ENCODE measurements around the gene PPP1R13B.

The PPP1R13B gene

GRCh38 chr14:103892247-103892646 lies 44.9 kb upstream of the PPP1R13B start:
- H3K79me2 ChIP-seq (ENCODE audit: low read length) = no peaks in the 10 kb centered on the region
- H4K20me1 ChIP-seq (ENCODE audit: insufficient read depth, low read length) = no peaks in the 10 kb centered on the region
- no peak overlapping the region for H3K27ac ChIP-seq (ENCODE audit: low read length)
- H3K4me2 ChIP-seq (ENCODE audit: low read length) = no peak overlapping the region
- H3K4me1 ChIP-seq (ENCODE audit: low read length) = no peaks in the 10 kb centered on the region
- no peak overlapping the region for H2AFZ ChIP-seq (ENCODE audit: low read depth, low read length)
- H3K36me3 ChIP-seq (replicated peaks; ENCODE audit: low read depth, low read length) = no peaks in the 10 kb centered on the region
- no peak overlapping the region for H3K9ac ChIP-seq (ENCODE audit: low read length)
- TF ChIP-seq CTCF (IDR thresholded peaks at IDR 0.05; ENCODE audit: low read depth, low read length) = no peak
- no peak for TF ChIP-seq EZH2phosphoT487 (IDR thresholded peaks at IDR 0.05; ENCODE audit: low read depth)
- H3K4me3 ChIP-seq (ENCODE audit: low read length) = no peak overlapping the region
- no peaks in the 10 kb centered on the region for H3K27me3 ChIP-seq (ENCODE audit: low read depth, low read length)
- H3K9me3 ChIP-seq (ENCODE audit: insufficient read depth, low read length) = no peaks in the 10 kb centered on the region

GRCh38 chr14:103891667-103892215 lies 44.4 kb upstream of the PPP1R13B start:
- Histone ChIP-seq H3K36me3 (replicated peaks; ENCODE audit: low read depth, low read length) (no peaks in the 10 kb centered on the region), H3K27me3 (ENCODE audit: low read depth, low read length) (no peaks in the 10 kb centered on the region), H3K4me2 (ENCODE audit: low read length) (no peak overlapping the region), H3K79me2 (ENCODE audit: low read length) (no peaks in the 10 kb centered on the region), H3K9ac (ENCODE audit: low read length) (no peak overlapping the region), H3K4me1 (ENCODE audit: low read length) (no peaks in the 10 kb centered on the region), H4K20me1 (ENCODE audit: insufficient read depth, low read length) (no peaks in the 10 kb centered on the region), H2AFZ (ENCODE audit: low read depth, low read length) (no peak overlapping the region), H3K4me3 (ENCODE audit: low read length) (no peak overlapping the region), H3K27ac (ENCODE audit: low read length) (no peak overlapping the region), H3K9me3 (ENCODE audit: insufficient read depth, low read length) (no peaks in the 10 kb centered on the region)
- TF ChIP-seq CTCF (IDR thresholded peaks at IDR 0.05; ENCODE audit: low read depth, low read length) (no peak), EZH2phosphoT487 (IDR thresholded peaks at IDR 0.05; ENCODE audit: low read depth) (no peak)

- Histone ChIP-seq H3K4me3 (ENCODE audit: low read length) (no peak overlapping the region), H3K4me2 (ENCODE audit: low read length) (no peak overlapping the region), H3K27me3 (ENCODE audit: low read depth, low read length) (no peaks in the 10 kb centered on the region), H2AFZ (ENCODE audit: low read depth, low read length) (no peak overlapping the region), H3K9ac (ENCODE audit: low read length) (no peak overlapping the region), H3K79me2 (ENCODE audit: low read length) (no peaks in the 10 kb centered on the region), H3K27ac (ENCODE audit: low read length) (no peak overlapping the region), H3K4me1 (ENCODE audit: low read length) (no peaks in the 10 kb centered on the region), H4K20me1 (ENCODE audit: insufficient read depth, low read length) (no peaks in the 10 kb centered on the region), H3K9me3 (ENCODE audit: insufficient read depth, low read length) (no peaks in the 10 kb centered on the region), H3K36me3 (replicated peaks; ENCODE audit: low read depth, low read length) (no peaks in the 10 kb centered on the region)
- TF ChIP-seq CTCF (IDR thresholded peaks at IDR 0.05; ENCODE audit: low read depth, low read length) (no peak), EZH2phosphoT487 (IDR thresholded peaks at IDR 0.05; ENCODE audit: low read depth) (no peak)
Measured at GRCh38 chr14:103890821-103891666, 43.7 kb upstream of the PPP1R13B start.

GRCh38 chr14:103890052-103890371 lies 42.6 kb upstream of the PPP1R13B start:
- Histone ChIP-seq H3K9ac (ENCODE audit: low read length) (no peak overlapping the region), H3K4me3 (ENCODE audit: low read length) (no peak overlapping the region)

More at GRCh38 chr14:103890052-103890371, 42.6 kb upstream of the PPP1R13B start:
- Histone ChIP-seq H4K20me1 (ENCODE audit: insufficient read depth, low read length) (no peaks in the 10 kb centered on the region), H3K4me2 (ENCODE audit: low read length) (no peak overlapping the region), H3K9me3 (ENCODE audit: insufficient read depth, low read length) (no peaks in the 10 kb centered on the region), H2AFZ (ENCODE audit: low read depth, low read length) (no peak overlapping the region), H3K4me1 (ENCODE audit: low read length) (no peaks in the 10 kb centered on the region), H3K27ac (ENCODE audit: low read length) (no peak overlapping the region), H3K36me3 (replicated peaks; ENCODE audit: low read depth, low read length) (no peaks in the 10 kb centered on the region), H3K27me3 (ENCODE audit: low read depth, low read length) (no peaks in the 10 kb centered on the region), H3K79me2 (ENCODE audit: low read length) (no peaks in the 10 kb centered on the region)
- TF ChIP-seq EZH2phosphoT487 (IDR thresholded peaks at IDR 0.05; ENCODE audit: low read depth) (no peak), CTCF (IDR thresholded peaks at IDR 0.05; ENCODE audit: low read depth, low read length) (no peak)

Data from OCI-LY3 (cell line).